Mesenchymal stem cell (in vitro differentiated cells and primary cell): ENCODE results near the gene LGALS9C. TPM values are rescaled to one million over a fixed set of nuclear protein-coding genes. Genes with fewer than 3 reads are reported as not detected.
"Not testable (repeated sequence)": the region's sequence is repeated elsewhere in the genome, so short reads cannot be mapped to it uniquely, and the experiment has no call there.

Experiments
- DNase-seq: peaks from one replicate; pipeline ENCODE4 v3.0.0-alpha.2; 2013
- H2AFZ ChIP-seq: one replicate; pipeline ENCODE4 v1.6.1; 2013; ENCODE audit warnings: low read depth, mild to moderate bottlenecking, control low read depth, inconsistent platforms, low read length, moderate library complexity
- H2AK5ac ChIP-seq: 2 replicates; pipeline ENCODE4 v1.6.1; 2013; ENCODE audit warnings: low read length, moderate library complexity, mild to moderate bottlenecking, inconsistent platforms; ENCODE audit not compliant: severe bottlenecking
- H2BK120ac ChIP-seq: one replicate; pipeline ENCODE4 v1.6.1; 2013; ENCODE audit warnings: low read depth, mild to moderate bottlenecking, inconsistent platforms, low read length, moderate library complexity
- H2BK12ac ChIP-seq, 2 experiments: one replicate each; pipeline ENCODE4 v1.6.1; 2013; ENCODE audit warnings: inconsistent platforms in 2 of 2, low read length in 2 of 2, mild to moderate bottlenecking in 2 of 2, moderate library complexity in 2 of 2, control low read depth in 1 of 2
- H2BK15ac ChIP-seq: one replicate; pipeline ENCODE4 v1.6.1; 2013; ENCODE audit warnings: mild to moderate bottlenecking, low read depth, inconsistent platforms; ENCODE audit not compliant: poor library complexity, severe bottlenecking
- H2BK5ac ChIP-seq: 2 replicates; pipeline ENCODE4 v1.6.1; 2013; ENCODE audit warnings: low read depth, mild to moderate bottlenecking, low read length, control low read depth, inconsistent platforms; ENCODE audit not compliant: poor library complexity, severe bottlenecking
- H3K14ac ChIP-seq, 2 experiments: one replicate each; pipeline ENCODE4 v1.6.1; 2013; ENCODE audit warnings: inconsistent platforms in 2 of 2, low read length in 2 of 2, control low read depth in 1 of 2, mild to moderate bottlenecking in 1 of 2, moderate library complexity in 1 of 2
- H3K18ac ChIP-seq, 2 experiments: one replicate each; pipeline ENCODE4 v1.6.1; 2013; ENCODE audit warnings: inconsistent platforms in 2 of 2, low read length in 2 of 2, control low read depth in 1 of 2, low read depth in 1 of 2, mild to moderate bottlenecking in 1 of 2
- H3K23ac ChIP-seq, 2 experiments: one replicate each; pipeline ENCODE4 v1.6.1; 2013; ENCODE audit warnings: inconsistent platforms in 2 of 2, low read length in 2 of 2, mild to moderate bottlenecking in 2 of 2, moderate library complexity in 2 of 2, control low read depth in 1 of 2
- H3K27ac ChIP-seq: 2 replicates; pipeline ENCODE4 v1.5.1; 2013; ENCODE audit warnings: mild to moderate bottlenecking, moderate library complexity, low read length, control low read depth, inconsistent platforms; ENCODE audit not compliant: poor library complexity, severe bottlenecking
- H3K27me3 ChIP-seq, 2 experiments: 2 replicates each; pipeline versions ENCODE4 v1.6.1 to v1.7.0; 2013; ENCODE audit warnings: low read length in 2 of 2, mild to moderate bottlenecking in 2 of 2, moderate library complexity in 2 of 2, control low read depth in 1 of 2, inconsistent platforms in 1 of 2; ENCODE audit not compliant: control insufficient read depth in 1 of 2, insufficient read depth in 1 of 2
- H3K36me3 ChIP-seq, 2 experiments: 2 replicates each; pipeline versions ENCODE4 v1.6.1 to v1.7.0; 2013; ENCODE audit warnings: low read length in 2 of 2, control low read depth in 1 of 2, inconsistent platforms in 1 of 2, low read depth in 1 of 2, mild to moderate bottlenecking in 1 of 2; ENCODE audit not compliant: insufficient read depth in 2 of 2, control insufficient read depth in 1 of 2
- H3K4ac ChIP-seq, 2 experiments: one replicate each; pipeline ENCODE4 v1.6.1; 2013; ENCODE audit warnings: inconsistent platforms in 2 of 2, low read length in 2 of 2, mild to moderate bottlenecking in 2 of 2, moderate library complexity in 2 of 2, control low read depth in 1 of 2, low read depth in 1 of 2
- H3K4me1 ChIP-seq: 2 replicates; pipeline ENCODE4 v1.6.1; 2013; ENCODE audit warnings: low read depth, low read length, control low read depth; ENCODE audit not compliant: control insufficient read depth, insufficient read depth
- H3K4me2 ChIP-seq: 2 replicates; pipeline ENCODE4 v1.6.1; 2013; ENCODE audit warnings: low read length, mild to moderate bottlenecking, inconsistent platforms; ENCODE audit not compliant: poor library complexity, severe bottlenecking
- H3K4me3 ChIP-seq, 2 experiments: 2 replicates each; pipeline versions ENCODE4 v1.5.1 to v1.7.0; 2013; ENCODE audit warnings: low read length in 2 of 2, mild to moderate bottlenecking in 2 of 2, control low read depth in 1 of 2, low read depth in 1 of 2; ENCODE audit not compliant: insufficient read depth in 1 of 2
- H3K79me1 ChIP-seq: replicated peaks from 2 replicates; pipeline ENCODE4 v1.6.1; 2013; ENCODE audit warnings: mild to moderate bottlenecking, control low read depth, low read length, inconsistent platforms; ENCODE audit not compliant: poor library complexity, severe bottlenecking
- H3K9ac ChIP-seq: 2 replicates; pipeline ENCODE4 v1.7.0; 2013; ENCODE audit warnings: mild to moderate bottlenecking, low read length, moderate library complexity
- H3K9me3 ChIP-seq: 2 replicates; pipeline ENCODE4 v1.7.0; 2013; ENCODE audit warnings: mild to moderate bottlenecking, low read length; ENCODE audit not compliant: control insufficient read depth
- H4K8ac ChIP-seq: one replicate; pipeline ENCODE4 v1.6.1; 2013; ENCODE audit warnings: inconsistent platforms, mild to moderate bottlenecking, low read length, moderate library complexity
- H4K91ac ChIP-seq: one replicate; pipeline ENCODE4 v1.6.1; 2013; ENCODE audit warnings: mild to moderate bottlenecking, low read length, inconsistent platforms
- WGBS: methylation state at CpG from one replicate; pipeline ENCODE4 v1.1.7; 2013; ENCODE audit warnings: mixed read lengths; 5-methylcytosine and 5-hydroxymethylcytosine counted together
- polyA plus RNA-seq, 2 experiments: library from polyadenylated mRNA; stranded (reverse); fragments of 200-250 nt; gene quantifications; one replicate each; pipeline ENCODE4 v1.2.3, GENCODE V29; 2013

LGALS9C gene
- polyA plus RNA-seq (2013, experiment 1 of 2): not detected
- not detected for polyA plus RNA-seq (2013, experiment 2 of 2)

DNA sequence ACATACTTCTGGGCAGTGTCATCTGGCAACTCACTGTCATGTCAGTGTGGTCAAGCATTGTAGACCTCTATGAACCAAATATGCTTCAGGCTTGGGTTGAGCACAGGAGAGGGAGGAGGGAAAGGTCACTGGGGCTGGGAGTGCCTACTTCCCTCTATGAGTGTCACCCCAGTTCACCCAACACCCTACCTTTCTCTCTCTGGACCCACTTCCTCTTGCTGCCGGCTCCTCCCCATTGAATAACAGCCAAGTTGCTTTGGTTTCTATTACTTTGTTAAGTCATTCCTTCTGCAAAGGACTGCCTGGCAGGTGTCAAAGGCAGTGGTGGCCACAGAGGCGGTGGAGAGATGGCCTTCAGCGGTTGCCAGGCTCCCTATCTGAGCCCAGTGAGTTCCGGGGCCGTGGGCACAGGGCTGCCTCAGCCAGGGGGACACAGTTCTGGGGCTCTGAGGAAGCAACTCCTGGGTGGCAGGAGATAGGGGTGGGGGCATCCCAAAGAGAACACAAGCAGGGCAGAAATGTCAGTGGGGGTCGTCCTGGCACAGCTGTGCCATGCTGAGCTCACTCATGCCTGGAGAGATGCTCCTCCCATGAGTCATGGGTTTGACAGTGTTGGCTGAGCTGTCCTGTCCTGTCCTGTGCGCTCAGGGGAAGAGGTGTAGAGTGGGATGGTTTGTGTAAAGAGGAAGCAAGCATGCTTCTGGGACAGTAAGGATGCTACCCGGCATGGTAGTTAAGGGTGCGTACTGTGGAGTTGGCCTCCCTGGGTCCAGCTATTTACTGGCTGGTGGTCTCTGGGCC is at the start of gene LGALS9C:
Gene LGALS9C (plus strand): TSS at position 282 of the 801 bp plus-strand sequence. CDS start 66 bp downstream, at position 348.
- not testable (repeated sequence) for H2AFZ ChIP-seq, H2BK5ac ChIP-seq, H3K4me2 ChIP-seq, H3K79me1 ChIP-seq, H2BK120ac ChIP-seq, H3K4me1 ChIP-seq, H3K27me3 ChIP-seq, H3K23ac ChIP-seq, H4K8ac ChIP-seq, H3K36me3 ChIP-seq, H3K9ac ChIP-seq, H3K27ac ChIP-seq, H3K4me3 ChIP-seq, H2AK5ac ChIP-seq, H2BK15ac ChIP-seq, H3K9me3 ChIP-seq, H2BK12ac ChIP-seq, H3K4ac ChIP-seq
- WGBS: 87% methylated on average over 5 of the region's 9 CpGs
- peak; percentile 1 for DNase-seq
- Histone ChIP-seq H3K14ac (peak within 1 kb of the TSS in 1 of 2 experiments; percentile 86), H4K91ac (peak within 1 kb of the TSS; percentile 39), H3K18ac (peak within 1 kb of the TSS in 1 of 2 experiments; percentile 33)

DNA sequence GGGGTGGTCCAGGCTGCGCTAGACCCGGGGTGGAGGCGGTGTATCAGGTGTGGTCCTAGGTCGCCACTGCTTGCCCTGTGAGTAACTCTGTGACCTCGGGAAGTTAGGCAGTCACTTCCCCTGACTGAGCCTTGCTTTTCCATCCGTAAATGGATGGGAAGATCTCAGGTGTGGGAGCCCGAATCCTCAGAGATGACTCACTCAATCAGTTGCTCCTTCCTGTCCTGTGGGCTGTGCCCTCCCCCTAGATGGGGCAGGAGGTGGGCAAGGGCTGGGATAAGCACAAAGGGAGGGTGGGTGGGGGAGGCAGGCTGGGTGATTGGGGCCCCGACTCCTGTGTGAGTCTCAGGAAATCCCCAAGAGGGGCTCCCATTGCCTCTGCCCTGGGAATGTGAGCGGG is 44.4 kb upstream of the LGALS9C start:
- H2BK5ac ChIP-seq, H2BK120ac ChIP-seq, H3K36me3 ChIP-seq, H3K4me1 ChIP-seq, H3K14ac ChIP-seq, H2BK12ac ChIP-seq, H4K91ac ChIP-seq, H3K27me3 ChIP-seq, H2AFZ ChIP-seq, H3K4me3 ChIP-seq, H3K23ac ChIP-seq, H4K8ac ChIP-seq, H3K9ac ChIP-seq, H3K18ac ChIP-seq, H3K27ac ChIP-seq, H3K79me1 ChIP-seq, DNase-seq, H2AK5ac ChIP-seq, H3K4ac ChIP-seq, H2BK15ac ChIP-seq, H3K9me3 ChIP-seq, H3K4me2 ChIP-seq: not testable (repeated sequence)
- WGBS: no CpG with 5 or more reads among the region's 9 CpGs

DNA sequence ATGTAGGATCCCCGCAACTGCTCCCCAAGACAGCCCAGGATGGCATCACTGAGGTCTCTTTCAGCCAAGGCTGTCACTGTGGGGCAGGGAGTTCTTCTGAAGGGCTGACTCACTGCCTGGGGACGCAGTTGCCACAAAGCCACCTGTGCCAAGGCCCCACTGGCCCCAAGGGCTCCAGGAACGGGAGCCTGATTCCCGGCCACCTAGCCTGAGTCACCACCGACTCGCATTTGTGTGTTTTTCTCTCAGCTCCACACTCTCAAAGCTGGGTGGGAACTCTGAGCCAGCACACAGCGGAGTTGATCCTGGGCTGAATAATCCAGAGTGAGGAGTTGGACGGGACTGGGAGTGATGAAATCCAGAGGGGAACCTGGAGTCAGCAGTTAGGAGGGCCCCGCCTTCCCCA is 37.1 kb upstream of the LGALS9C start:
- not testable (repeated sequence) for H2BK120ac ChIP-seq, H2BK5ac ChIP-seq, H4K91ac ChIP-seq, H3K4me1 ChIP-seq, H3K27me3 ChIP-seq, H2BK15ac ChIP-seq, H3K4me2 ChIP-seq, H3K36me3 ChIP-seq, H3K4ac ChIP-seq, H3K4me3 ChIP-seq, H3K14ac ChIP-seq, H3K9ac ChIP-seq, H4K8ac ChIP-seq, H3K9me3 ChIP-seq, H3K79me1 ChIP-seq, H3K23ac ChIP-seq, H2BK12ac ChIP-seq, H3K27ac ChIP-seq, DNase-seq, H2AK5ac ChIP-seq, H3K18ac ChIP-seq, H2AFZ ChIP-seq
- WGBS: no CpG with 5 or more reads among the region's 9 CpGs

DNA sequence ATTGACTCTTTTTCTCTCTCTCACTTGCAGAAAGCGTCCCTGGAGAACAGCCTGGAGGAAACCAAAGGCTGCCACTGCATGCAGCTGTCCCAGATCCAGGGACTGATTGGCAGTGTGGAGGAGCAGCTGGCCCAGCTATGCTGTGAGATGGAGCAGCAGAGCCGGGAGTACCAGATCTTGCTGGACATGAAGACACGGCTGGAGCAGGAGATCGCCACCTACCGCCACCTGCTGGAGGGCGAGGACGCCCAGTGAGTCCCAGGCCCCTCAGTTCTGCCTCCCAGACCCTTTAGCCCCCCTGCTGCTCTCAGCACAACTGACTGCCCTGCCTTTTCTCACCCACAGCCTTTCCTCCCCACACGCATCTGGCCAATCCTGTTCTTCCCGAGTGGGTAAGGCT is 34.5 kb upstream of the LGALS9C start:
- not testable (repeated sequence) for H2BK120ac ChIP-seq, H2AFZ ChIP-seq, H3K27me3 ChIP-seq, H3K27ac ChIP-seq, H3K4me1 ChIP-seq, H2BK12ac ChIP-seq, H3K9me3 ChIP-seq, H3K14ac ChIP-seq, H3K79me1 ChIP-seq, H3K4ac ChIP-seq, H3K4me3 ChIP-seq, H3K36me3 ChIP-seq, H2BK15ac ChIP-seq, H2BK5ac ChIP-seq, H4K8ac ChIP-seq, DNase-seq, H2AK5ac ChIP-seq, H3K23ac ChIP-seq, H3K18ac ChIP-seq, H3K9ac ChIP-seq, H3K4me2 ChIP-seq, H4K91ac ChIP-seq
- WGBS: no CpG with 5 or more reads among the region's 9 CpGs
